Measurements from ENCODE around the gene MDK.

- TF ChIP-seq CTCF (IDR thresholded peaks at IDR 0.05) (no peak), POLR2A (IDR thresholded peaks at IDR 0.05) (no peak)
Observed at GRCh38 chr11:46363031-46363407, 18.4 kb upstream of the MDK start.

Measured in body of pancreas (tissue), 4 donors.